PFSK-1 (cell line): ENCODE data around the gene PAPSS2. TPM values are rescaled to one million over a fixed set of nuclear protein-coding genes. Genes with fewer than 3 reads are reported as not detected.
A peak's percentile ranks its signal among the peaks of the same experiment; 100 is the strongest.

ENCODE experiments used
- FOXP2 ChIP-seq: optimal IDR thresholded peaks from 2 replicates; pipeline ENCODE3; 2011; ENCODE audit warnings: borderline replicate concordance, control low read depth, inconsistent platforms; ENCODE audit not compliant: insufficient read depth; ENCODE audit errors: extremely low read length, extremely low read depth
- POLR2AphosphoS5 ChIP-seq: IDR thresholded peaks from 2 replicates; pipeline ENCODE4 v1.6.1; 2012; ENCODE audit warnings: low read depth, mild to moderate bottlenecking, control low read depth, low read length, moderate library complexity
- SIN3A ChIP-seq: IDR thresholded peaks from 2 replicates; pipeline ENCODE4 v1.6.1; 2012; ENCODE audit warnings: mild to moderate bottlenecking, low read length, moderate library complexity, borderline replicate concordance; ENCODE audit not compliant: insufficient read depth
- TAF1 ChIP-seq: IDR thresholded peaks from 2 replicates; pipeline ENCODE4 v1.6.1; 2012; ENCODE audit warnings: low read length, control low read depth, borderline replicate concordance; ENCODE audit not compliant: insufficient read depth
- polyA plus RNA-seq: library from polyadenylated mRNA; unstranded; fragments of >200 nt; gene quantifications from one replicate; pipeline ENCODE4 v1.2.1, GENCODE V29; 2012; ENCODE audit warnings: low read depth, missing spikeins; ENCODE audit not compliant: insufficient read length
- TF ChIP-seq, protein P1 (sequence below), 2 experiments: IDR thresholded peaks; 2 replicates each; pipeline versions ENCODE4 v1.6.1 to v1.8.0; 2011 to 2012; ENCODE audit warnings: low read depth in 2 of 2, low read length in 2 of 2, control low read depth in 1 of 2, inconsistent platforms in 1 of 2, mild to moderate bottlenecking in 1 of 2, moderate library complexity in 1 of 2; ENCODE audit not compliant: insufficient read depth in 1 of 2

The PAPSS2 gene
- 62.4 TPM for polyA plus RNA-seq

DNA sequence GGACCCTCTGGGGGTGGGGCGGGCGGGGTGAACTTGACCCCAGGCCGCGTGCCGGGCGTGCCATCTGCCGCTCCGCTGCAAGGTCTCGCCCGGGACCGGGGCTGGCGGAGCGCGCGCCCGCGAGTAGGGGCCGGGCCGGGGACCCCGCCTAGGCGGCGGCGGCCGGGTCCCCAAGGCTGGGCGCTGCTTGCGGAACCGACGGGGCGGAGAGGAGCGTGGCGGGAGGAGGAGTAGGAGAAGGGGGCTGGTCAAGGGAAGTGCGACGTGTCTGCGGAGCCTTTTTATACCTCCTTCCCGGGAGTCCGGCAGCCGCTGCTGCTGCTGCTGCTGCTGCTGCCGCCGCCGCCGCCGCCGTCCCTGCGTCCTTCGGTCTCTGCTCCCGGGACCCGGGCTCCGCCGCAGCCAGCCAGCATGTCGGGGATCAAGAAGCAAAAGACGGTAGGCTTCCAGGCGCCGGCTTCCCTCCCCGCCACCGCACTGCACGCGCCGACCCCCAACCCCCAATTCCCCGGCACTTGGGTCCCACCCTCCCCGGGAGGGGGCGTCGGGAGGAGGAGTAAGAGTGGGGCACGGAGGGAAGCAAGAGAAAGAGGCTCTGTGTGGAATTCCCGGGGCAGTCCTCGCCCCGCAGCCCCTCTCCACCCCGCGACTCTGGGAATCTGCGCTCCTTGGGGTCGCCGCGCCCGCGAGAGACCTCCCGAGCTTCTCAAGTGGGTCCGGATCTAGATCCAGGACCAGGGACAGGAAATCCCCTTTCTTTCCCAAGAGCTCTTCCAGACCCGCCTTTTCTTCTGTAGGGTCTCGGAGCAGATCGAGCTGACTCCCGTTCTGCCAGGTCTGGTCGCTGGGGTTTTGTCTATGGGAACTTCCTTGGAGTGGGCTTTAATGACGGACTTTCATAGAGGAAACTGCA, at the start of gene PAPSS2:
TSS of gene PAPSS2 (plus strand) at position 308 of the 913 bp plus-strand sequence. CDS start at position 412, 104 bp downstream.
- TF ChIP-seq FOXP2 (no peak), SIN3A (no peak; the same call in 1 of the 2 replicates), POLR2AphosphoS5 (peak; percentile 78; the same call in 1 of the 2 replicates), TAF1 (peak; percentile 66; the same call in 1 of the 2 replicates)
- TF ChIP-seq, protein P1, sequence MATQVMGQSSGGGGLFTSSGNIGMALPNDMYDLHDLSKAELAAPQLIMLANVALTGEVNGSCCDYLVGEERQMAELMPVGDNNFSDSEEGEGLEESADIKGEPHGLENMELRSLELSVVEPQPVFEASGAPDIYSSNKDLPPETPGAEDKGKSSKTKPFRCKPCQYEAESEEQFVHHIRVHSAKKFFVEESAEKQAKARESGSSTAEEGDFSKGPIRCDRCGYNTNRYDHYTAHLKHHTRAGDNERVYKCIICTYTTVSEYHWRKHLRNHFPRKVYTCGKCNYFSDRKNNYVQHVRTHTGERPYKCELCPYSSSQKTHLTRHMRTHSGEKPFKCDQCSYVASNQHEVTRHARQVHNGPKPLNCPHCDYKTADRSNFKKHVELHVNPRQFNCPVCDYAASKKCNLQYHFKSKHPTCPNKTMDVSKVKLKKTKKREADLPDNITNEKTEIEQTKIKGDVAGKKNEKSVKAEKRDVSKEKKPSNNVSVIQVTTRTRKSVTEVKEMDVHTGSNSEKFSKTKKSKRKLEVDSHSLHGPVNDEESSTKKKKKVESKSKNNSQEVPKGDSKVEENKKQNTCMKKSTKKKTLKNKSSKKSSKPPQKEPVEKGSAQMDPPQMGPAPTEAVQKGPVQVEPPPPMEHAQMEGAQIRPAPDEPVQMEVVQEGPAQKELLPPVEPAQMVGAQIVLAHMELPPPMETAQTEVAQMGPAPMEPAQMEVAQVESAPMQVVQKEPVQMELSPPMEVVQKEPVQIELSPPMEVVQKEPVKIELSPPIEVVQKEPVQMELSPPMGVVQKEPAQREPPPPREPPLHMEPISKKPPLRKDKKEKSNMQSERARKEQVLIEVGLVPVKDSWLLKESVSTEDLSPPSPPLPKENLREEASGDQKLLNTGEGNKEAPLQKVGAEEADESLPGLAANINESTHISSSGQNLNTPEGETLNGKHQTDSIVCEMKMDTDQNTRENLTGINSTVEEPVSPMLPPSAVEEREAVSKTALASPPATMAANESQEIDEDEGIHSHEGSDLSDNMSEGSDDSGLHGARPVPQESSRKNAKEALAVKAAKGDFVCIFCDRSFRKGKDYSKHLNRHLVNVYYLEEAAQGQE (IDR thresholded peaks at IDR 0.05; ENCODE audit: insufficient read depth in 1 of 2, low read depth in 2 of 2, low read length in 2 of 2) = no peak

DNA sequence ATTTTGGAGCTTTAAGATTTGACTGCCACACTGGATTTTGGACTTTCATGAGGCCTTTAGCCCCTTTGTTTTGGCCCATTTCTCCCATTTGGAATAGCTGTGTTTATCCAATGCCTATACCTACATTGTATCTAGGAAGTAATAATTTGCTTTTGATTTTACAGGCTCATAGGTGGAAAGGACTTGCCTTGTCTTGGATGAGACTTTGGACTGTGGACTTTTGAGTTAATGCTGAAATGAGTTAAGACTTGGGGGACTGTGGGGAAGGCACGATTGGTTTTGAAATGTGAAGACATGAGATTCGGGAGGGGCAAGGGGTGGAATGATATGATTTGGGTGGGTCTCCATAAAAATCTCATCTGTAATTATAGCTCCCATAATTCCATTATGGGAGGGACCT, 47.6 kb upstream of the PAPSS2 start:
- no peak for TF ChIP-seq POLR2AphosphoS5
- TF ChIP-seq SIN3A = no peak
- no peak for TF ChIP-seq TAF1
- no peak for TF ChIP-seq FOXP2
- TF ChIP-seq, protein P1 (IDR thresholded peaks at IDR 0.05; ENCODE audit: insufficient read depth in 1 of 2, low read depth in 2 of 2, low read length in 2 of 2) = no peak

DNA sequence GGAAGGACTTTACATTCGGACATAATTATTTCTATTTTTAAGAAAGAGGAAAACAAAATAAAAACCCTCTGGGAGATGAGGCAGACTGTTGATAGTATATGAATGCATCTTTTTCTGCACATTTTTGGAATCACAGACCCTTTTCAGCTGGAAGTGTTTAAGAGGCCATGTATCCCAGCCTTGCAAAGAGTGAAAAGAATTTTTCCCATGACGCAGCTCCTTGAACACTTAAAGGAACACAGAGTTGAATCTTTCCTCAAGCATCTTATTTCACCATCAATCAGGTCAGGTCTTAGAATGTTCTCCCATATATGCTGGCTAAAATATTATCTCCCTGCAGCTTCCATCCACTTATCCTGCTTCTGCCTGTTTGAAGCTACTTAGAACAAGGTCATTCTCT, 45.9 kb upstream of the PAPSS2 start:
- no peak for TF ChIP-seq FOXP2

GRCh38 chr10:87615856-87616255, 43.8 kb upstream of the PAPSS2 start:
- TF ChIP-seq FOXP2 (no peak), TAF1 (no peak), POLR2AphosphoS5 (no peak), SIN3A (no peak)
- TF ChIP-seq, protein P1 (IDR thresholded peaks at IDR 0.05; ENCODE audit: insufficient read depth in 1 of 2, low read depth in 2 of 2, low read length in 2 of 2) = no peak

GRCh38 chr10:87617503-87617902, 42.2 kb upstream of the PAPSS2 start:
- TF ChIP-seq, protein P1 (IDR thresholded peaks at IDR 0.05; ENCODE audit: insufficient read depth in 1 of 2, low read depth in 2 of 2, low read length in 2 of 2) = no peak
- no peak for TF ChIP-seq POLR2AphosphoS5
- no peak for TF ChIP-seq SIN3A
- no peak for TF ChIP-seq TAF1
- no peak for TF ChIP-seq FOXP2
